ENCODE measurements around the gene MOSMO.

DNA sequence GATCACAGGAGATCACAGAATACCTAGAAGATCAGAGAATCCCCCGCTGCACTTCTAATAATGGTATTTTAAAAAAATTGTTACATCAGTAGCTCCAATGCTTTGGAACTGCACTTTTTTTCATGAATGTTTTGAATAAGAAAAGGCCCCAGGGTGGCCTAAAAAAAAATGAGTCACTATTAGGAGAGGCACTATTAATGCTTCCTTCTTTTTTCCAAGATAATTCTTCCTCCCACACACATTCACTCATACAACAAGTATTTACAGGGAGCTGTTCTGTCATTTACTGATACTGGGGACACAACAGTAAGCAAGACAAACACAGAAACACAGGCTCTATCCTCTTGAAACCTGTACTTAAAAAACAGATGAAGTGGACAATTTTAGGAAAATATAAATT lies 6.3 kb upstream of the MOSMO start:
- TF ChIP-seq, protein P1, sequence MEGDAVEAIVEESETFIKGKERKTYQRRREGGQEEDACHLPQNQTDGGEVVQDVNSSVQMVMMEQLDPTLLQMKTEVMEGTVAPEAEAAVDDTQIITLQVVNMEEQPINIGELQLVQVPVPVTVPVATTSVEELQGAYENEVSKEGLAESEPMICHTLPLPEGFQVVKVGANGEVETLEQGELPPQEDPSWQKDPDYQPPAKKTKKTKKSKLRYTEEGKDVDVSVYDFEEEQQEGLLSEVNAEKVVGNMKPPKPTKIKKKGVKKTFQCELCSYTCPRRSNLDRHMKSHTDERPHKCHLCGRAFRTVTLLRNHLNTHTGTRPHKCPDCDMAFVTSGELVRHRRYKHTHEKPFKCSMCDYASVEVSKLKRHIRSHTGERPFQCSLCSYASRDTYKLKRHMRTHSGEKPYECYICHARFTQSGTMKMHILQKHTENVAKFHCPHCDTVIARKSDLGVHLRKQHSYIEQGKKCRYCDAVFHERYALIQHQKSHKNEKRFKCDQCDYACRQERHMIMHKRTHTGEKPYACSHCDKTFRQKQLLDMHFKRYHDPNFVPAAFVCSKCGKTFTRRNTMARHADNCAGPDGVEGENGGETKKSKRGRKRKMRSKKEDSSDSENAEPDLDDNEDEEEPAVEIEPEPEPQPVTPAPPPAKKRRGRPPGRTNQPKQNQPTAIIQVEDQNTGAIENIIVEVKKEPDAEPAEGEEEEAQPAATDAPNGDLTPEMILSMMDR (IDR thresholded peaks at IDR 0.05): no peak
- TF ChIP-seq POLR2A (IDR thresholded peaks at IDR 0.05) (no peak), EP300 (IDR thresholded peaks at IDR 0.05) (no peak)

Data from stomach (tissue), 4 donors.